K562 (cell line): Measurements from ENCODE around the gene NDUFAF2. TPM values are rescaled to one million over a fixed set of nuclear protein-coding genes. Genes with fewer than 3 reads are reported as not detected.

Experiments used
- ATAC-seq: fragments of 200-7000 bp; cut with Tn5 transposase; 3 replicates; pipeline ENCODE4 v1.9.1; 2020; ENCODE audit warnings: moderate library complexity
- BruUV-seq: library from RNA; stranded (reverse); fragments of 400-500 nt; replicated peaks from 2 replicates; lab custom pipeline; 2021; lab: Mats Ljungman, UMichigan
- CTCF ChIA-PET: fragments of 300-600 bp; formaldehyde crosslinking; extraction: SDS; loops from one replicate; lab custom pipeline; 2021; ENCODE audit warnings: low intra/inter-chr PET ratio; lab: Yijun Ruan, JAX
- POLR2A ChIA-PET: fragments of 300-600, 350-650 bp; sonication (Branson Sonifier 250); formaldehyde crosslinking; extraction: SDS; loops from one replicate; lab custom pipeline; 2021; ENCODE audit warnings: antibody characterized with exemption, inconsistent platforms; lab: Yijun Ruan, JAX
- DNase-seq, 4 experiments: peaks; one replicate each; pipeline versions ENCODE4 v3.0.0 to v3.0.0-alpha.2; 2011 to 2018; ENCODE audit warnings: low spot score in 3 of 4, mixed read lengths in 3 of 4; ENCODE audit errors: extremely low read depth in 1 of 4
- FAIRE-seq: peaks from 2 replicates; lab custom pipeline; 2011; peaks lifted over from hg19 to GRCh38; lab: Jason Lieb, UNC
- H2AFZ ChIP-seq: 2 replicates; pipeline ENCODE4 v1.6.0; 2011; ENCODE audit warnings: low read depth, low read length, control low read depth, inconsistent platforms
- H3K27ac ChIP-seq: fragments of 200-600 bp; 3 replicates; pipeline ENCODE4 v1.8.0; 2011; ENCODE audit warnings: low read depth, mild to moderate bottlenecking, control low read depth, inconsistent platforms, low read length, moderate library complexity, mixed read lengths; ENCODE audit errors: extremely low read depth
- H3K27me3 ChIP-seq, 2 experiments: fragments of 300-600 bp in 1 of 2; 2 replicates in 1 of 2; 3 replicates in 1 of 2; pipeline versions ENCODE4 v1.6.0 to v1.8.0; 2011; ENCODE audit warnings: inconsistent platforms in 2 of 2, low read length in 2 of 2, mild to moderate bottlenecking in 1 of 2, mixed read lengths in 1 of 2, moderate library complexity in 1 of 2; ENCODE audit not compliant: control insufficient read depth in 2 of 2, insufficient read depth in 2 of 2
- H3K36me3 ChIP-seq: fragments of 300-600 bp; 3 replicates; pipeline ENCODE4 v1.8.0; 2011; ENCODE audit warnings: mild to moderate bottlenecking, low read length, inconsistent platforms; ENCODE audit not compliant: control insufficient read depth, insufficient read depth
- H3K4me1 ChIP-seq, 2 experiments: fragments of 200-600 bp in 1 of 2; replicated peaks in 1 of 2; 2 replicates in 1 of 2; 3 replicates in 1 of 2; pipeline versions ENCODE4 v1.5.1 to v1.8.0; 2011; ENCODE audit warnings: inconsistent platforms in 2 of 2, low read length in 2 of 2, mild to moderate bottlenecking in 1 of 2, mixed read lengths in 1 of 2, moderate library complexity in 1 of 2; ENCODE audit not compliant: control insufficient read depth in 2 of 2, insufficient read depth in 2 of 2
- H3K4me2 ChIP-seq: 2 replicates; pipeline ENCODE4 v1.6.1; 2011; ENCODE audit warnings: low read length, control low read depth, inconsistent platforms, mixed read lengths; ENCODE audit not compliant: insufficient read depth
- H3K4me3 ChIP-seq: fragments of 200-600 bp; sonication (generic), shearing (Covaris generic); 2 replicates; pipeline ENCODE4 v1.5.1; 2016; ENCODE audit warnings: control low read depth, inconsistent platforms
- H3K79me2 ChIP-seq: fragments of 200-600 bp; 3 replicates; pipeline ENCODE4 v1.8.0; 2011; ENCODE audit warnings: low read length, inconsistent platforms; ENCODE audit not compliant: control insufficient read depth, insufficient read depth
- H3K9ac ChIP-seq, 2 experiments: 2 replicates each; pipeline versions ENCODE4 v1.6.0 to v1.6.1; 2011; ENCODE audit warnings: low read depth in 2 of 2, low read length in 2 of 2, control low read depth in 1 of 2, inconsistent platforms in 1 of 2, mild to moderate bottlenecking in 1 of 2, mixed read lengths in 1 of 2; ENCODE audit not compliant: insufficient read depth in 1 of 2
- H3K9me1 ChIP-seq: one replicate; pipeline ENCODE4 v1.6.0; 2011; ENCODE audit warnings: inconsistent platforms, mild to moderate bottlenecking, low read length, moderate library complexity; ENCODE audit not compliant: control insufficient read depth, insufficient read depth
- H3K9me3 ChIP-seq: replicated peaks from 2 replicates; pipeline ENCODE4 v1.5.1; 2011; ENCODE audit warnings: low read depth, low read length, inconsistent platforms; ENCODE audit not compliant: control insufficient read depth, insufficient read depth
- H4K20me1 ChIP-seq: replicated peaks from 2 replicates; pipeline ENCODE4 v1.6.1; 2011; ENCODE audit warnings: low read length, inconsistent platforms, mixed read lengths; ENCODE audit not compliant: control insufficient read depth, insufficient read depth
- ELK3 ChIP-seq: fragments of 450-650 bp; formaldehyde crosslinking; IDR thresholded peaks from 2 replicates; pipeline ENCODE4 v1.4.0; 2020; ENCODE audit warnings: mild to moderate bottlenecking
- FUS ChIP-seq: fragments of 200-400 bp; formaldehyde crosslinking; optimal IDR thresholded peaks from 2 replicates; pipeline ENCODE3; 2017; ENCODE audit warnings: low read depth, low read length
- GABPB2 ChIP-seq: fragments of 250-450 bp; sonication (Bioruptor Pico); conservative IDR thresholded peaks from 2 replicates; pipeline ENCODE4 v1.5.1; 2021; ENCODE audit warnings: mild to moderate bottlenecking
- KLF10 ChIP-seq: fragments of 250-450 bp; sonication (Bioruptor Pico); IDR thresholded peaks from 2 replicates; pipeline ENCODE4 v1.6.1; 2021; ENCODE audit warnings: matching md5 sums
- L3MBTL2 ChIP-seq: fragments of 450-650 bp; IDR thresholded peaks from 2 replicates; pipeline ENCODE4 v1.6.1; 2016; ENCODE audit warnings: mild to moderate bottlenecking, moderate library complexity
- LARP7 ChIP-seq: fragments of 450-650 bp; IDR thresholded peaks from 2 replicates; pipeline ENCODE4 v1.6.1; 2016
- MTA3 ChIP-seq: fragments of 450-650 bp; formaldehyde crosslinking; IDR thresholded peaks from 2 replicates; pipeline ENCODE4 v1.6.1; 2017; ENCODE audit warnings: mild to moderate bottlenecking, borderline replicate concordance
- SREBF2 ChIP-seq: sonication (generic); formaldehyde crosslinking; IDR thresholded peaks from 2 replicates; pipeline ENCODE4 v1.4.0; 2020; ENCODE audit warnings: mild to moderate bottlenecking, missing genetic modification reagents
- SRSF3 ChIP-seq: fragments of 200-400 bp; formaldehyde crosslinking; IDR thresholded peaks from 2 replicates; pipeline ENCODE4 v1.6.1; 2016; ENCODE audit warnings: mild to moderate bottlenecking, low read length, moderate library complexity; ENCODE audit not compliant: insufficient read depth
- ZBTB26 ChIP-seq: fragments of 450-650 bp; formaldehyde crosslinking; IDR thresholded peaks from 2 replicates; pipeline ENCODE4 v1.4.0; 2022; ENCODE audit warnings: missing genetic modification characterization
- ZBTB9 ChIP-seq: fragments of 450-650 bp; formaldehyde crosslinking; IDR thresholded peaks from 2 replicates; pipeline ENCODE4 v1.4.0; 2020; ENCODE audit warnings: mild to moderate bottlenecking, moderate library complexity
- ZNF407 ChIP-seq: fragments of 450-650 bp; IDR thresholded peaks from 2 replicates; pipeline ENCODE4 v1.6.1; 2016; ENCODE audit warnings: low read depth
- ZNF764 ChIP-seq: fragments of 250-450 bp; sonication (Bioruptor Pico); IDR thresholded peaks from 2 replicates; pipeline ENCODE4 v1.4.0; 2020; ENCODE audit warnings: low read depth, mild to moderate bottlenecking, moderate library complexity
- WGBS: fragments of 100-300 bp; shearing (Covaris generic); methylation state at CpG from one replicate; pipeline ENCODE4 v1.1.6; 2016; ENCODE audit warnings: low coverage, mixed read lengths; ENCODE audit not compliant: insufficient coverage; ENCODE audit errors: missing lambda C conversion rate; 5-methylcytosine and 5-hydroxymethylcytosine counted together
- in situ Hi-C: fragments of 300-500 bp; cut with MboI; formaldehyde crosslinking; loops from 4 replicates; pipeline ENCODE4 v1.15.0; 2018; ENCODE audit warnings: inconsistent platforms, mixed read lengths
- intact Hi-C: fragments of 100-400 bp; cut with micrococcal nuclease; formaldehyde crosslinking; loops from 2 replicates; pipeline ENCODE4 v1.14.2; 2022
- polyA plus RNA-seq, 8 experiments: library from polyadenylated mRNA; depleted of rRNA in 4 of 8; stranded (reverse) in 5 of 8; unstranded in 3 of 8; fragments of >200 nt; fragmentation: Nextera tagmentation in 2 of 8; fragmentation: Illumina TruSeq in 1 of 8; extraction: Ambion mirVana in 2 of 8; extraction: Trizol in 1 of 8; gene quantifications; 2 replicates each; pipeline versions ENCODE4 v1.2.1 to v1.2.3, GENCODE V29; 2011 to 2014; ENCODE audit warnings: inconsistent platforms in 1 of 8, missing spikeins in 1 of 8
- total RNA-seq, 7 experiments: library from RNA; depleted of rRNA in 6 of 7; stranded (reverse); fragments of >200 nt in 6 of 7; fragmentation: Illumina TruSeq in 2 of 7; extraction: Trizol in 2 of 7; gene quantifications; 2 replicates each; pipeline versions ENCODE4 v1.2.1 to v1.2.3, GENCODE V29; 2011 to 2021; ENCODE audit warnings: low replicate concordance in 1 of 7

Gene NDUFAF2
- total and polyA plus RNA-seq, 9 of the 15 experiments (the other 6 are each of a cell fraction or from before 2014, with no cell fraction given), result 56.0 to 155 (median 95.9) TPM

- ATAC-seq, result no peak
- no peaks in the 10 kb centered on the region for H4K20me1 ChIP-seq
- FAIRE-seq, result no peak
- POLR2A ChIA-PET, result no interaction called here
- H3K79me2 ChIP-seq, result no peaks in the 10 kb centered on the region
- CTCF ChIA-PET, result no interaction called here
- intact Hi-C loops (no loop called here), in situ Hi-C loops (no loop called here)
- DNase-seq, result no peak
- H3K9ac ChIP-seq, result no peak overlapping the region
- H3K27me3 ChIP-seq, result no peaks in the 10 kb centered on the region
- no peaks in the 10 kb centered on the region for H3K9me3 ChIP-seq
- no peak overlapping the region for H3K4me2 ChIP-seq
- no peaks in the 10 kb centered on the region for H3K9me1 ChIP-seq
- 100% methylated on average over 1 of the region's 1 CpG for WGBS
- BruUV-seq, result no TSS peak
- no peak overlapping the region for H2AFZ ChIP-seq
- no peak overlapping the region for H3K4me3 ChIP-seq
- no peaks in the 10 kb centered on the region; a peak in 1 of 5 replicates for H3K4me1 ChIP-seq
- no peak overlapping the region for H3K27ac ChIP-seq
- H3K36me3 ChIP-seq, result no peaks in the 10 kb centered on the region
- TF ChIP-seq LARP7 (no peak), FUS (no peak), ZBTB26 (no peak), L3MBTL2 (no peak), MTA3 (no peak), ZBTB9 (no peak), SRSF3 (no peak), ZNF764 (CRISPR knock-in tag) (no peak), GABPB2 (CRISPR knock-in tag) (no peak), SREBF2 (CRISPR knock-in tag) (no peak), ZNF407 (no peak), ELK3 (CRISPR knock-in tag) (no peak), KLF10 (CRISPR knock-in tag) (no peak)
These were observed 197.4 kb downstream of the NDUFAF2 start for GRCh38 chr5:61142391-61142790.
